ENCODE measurements around the gene RELCH.

The RELCH gene

GRCh38 chr18:62346333-62347088, 159.5 kb downstream of the RELCH start:
- TF ChIP-seq CTCF (IDR thresholded peaks at IDR 0.05; ENCODE audit: low read depth, low read length, missing control alignments): no peak
- no peak overlapping the region for H3K4me3 ChIP-seq (replicated peaks; ENCODE audit: low read depth, low read length)
- DNase-seq (ENCODE audit: extremely low read depth, low read depth): no peak

GRCh38 chr18:62347089-62347506, 160.0 kb downstream of the RELCH start:
- DNase-seq (ENCODE audit: extremely low read depth, low read depth): no peak
- TF ChIP-seq CTCF (IDR thresholded peaks at IDR 0.05; ENCODE audit: low read depth, low read length, missing control alignments): no peak
- no peak overlapping the region for H3K4me3 ChIP-seq (replicated peaks; ENCODE audit: low read depth, low read length)

GRCh38 chr18:62348474-62348873, 161.4 kb downstream of the RELCH start:
- no peak for TF ChIP-seq CTCF (IDR thresholded peaks at IDR 0.05; ENCODE audit: low read depth, low read length, missing control alignments)
- no peak overlapping the region for H3K4me3 ChIP-seq (replicated peaks; ENCODE audit: low read depth, low read length)
- no peak for DNase-seq (ENCODE audit: extremely low read depth, low read depth)

GRCh38 chr18:62353170-62353569, 166.1 kb downstream of the RELCH start:
- no peak overlapping the region for H3K4me3 ChIP-seq (replicated peaks; ENCODE audit: low read depth, low read length)
- no peak for TF ChIP-seq CTCF (IDR thresholded peaks at IDR 0.05; ENCODE audit: low read depth, low read length, missing control alignments)
- no peak for DNase-seq (ENCODE audit: extremely low read depth, low read depth)

GRCh38 chr18:62354151-62354550, 167.1 kb downstream of the RELCH start:
- no peak for DNase-seq (ENCODE audit: extremely low read depth, low read depth)
- TF ChIP-seq CTCF (IDR thresholded peaks at IDR 0.05; ENCODE audit: low read depth, low read length, missing control alignments): no peak
- H3K4me3 ChIP-seq (replicated peaks; ENCODE audit: low read depth, low read length): no peak overlapping the region

- no peak for TF ChIP-seq CTCF (IDR thresholded peaks at IDR 0.05; ENCODE audit: low read depth, low read length, missing control alignments)
- no peak for DNase-seq (ENCODE audit: extremely low read depth, low read depth)
These were observed 170.1 kb downstream of the RELCH start for GRCh38 chr18:62357079-62357719.

More at GRCh38 chr18:62357079-62357719, 170.1 kb downstream of the RELCH start:
- H3K4me3 ChIP-seq (replicated peaks; ENCODE audit: low read depth, low read length): no peak overlapping the region

All from HFF-Myc (cell line).